HEK293 (cell line): ENCODE results near the gene SH3GL1.

ENCODE experiments used
- CTCF ChIA-PET: fragments of 350-600 bp; formaldehyde crosslinking; extraction: SDS; loops from one replicate; lab custom pipeline; 2021; ENCODE audit warnings: antibody characterized with exemption; lab: Yijun Ruan, JAX
- POLR2A ChIA-PET: fragments of 300-600 bp; formaldehyde crosslinking; extraction: SDS; loops from one replicate; lab custom pipeline; 2020; ENCODE audit warnings: antibody characterized with exemption, inconsistent platforms; lab: Yijun Ruan, JAX
- H3K27ac ChIP-seq: fragments of 200-500 bp; sonication (Bioruptor generic); 2 replicates; pipeline ENCODE4 v1.5.1; 2014; ENCODE audit warnings: low read depth, low read length, control low read depth, inconsistent platforms; ENCODE audit errors: extremely low read depth
- H3K36me3 ChIP-seq, 2 experiments: fragments of 200-500 bp in 1 of 2; sonication (Bioruptor generic) in 1 of 2; 1 replicate in 1 of 2; 2 replicates in 1 of 2; pipeline ENCODE4 v1.5.1; 2014 to 2017; ENCODE audit warnings: inconsistent platforms in 2 of 2, low read length in 2 of 2; ENCODE audit not compliant: control insufficient read depth in 2 of 2, insufficient read depth in 1 of 2
- H3K4me1 ChIP-seq: fragments of 200-500 bp; sonication (Bioruptor generic); 2 replicates; pipeline ENCODE4 v1.5.1; 2014; ENCODE audit warnings: mild to moderate bottlenecking, low read length, inconsistent platforms; ENCODE audit not compliant: control insufficient read depth, insufficient read depth
- H3K4me3 ChIP-seq: 2 replicates; pipeline ENCODE4 v1.5.1; 2011; ENCODE audit warnings: low read depth, mild to moderate bottlenecking, control low read depth, low read length, moderate library complexity
- H3K9me3 ChIP-seq: fragments of 200-500 bp; sonication (Bioruptor generic); 2 replicates; pipeline ENCODE4 v1.5.1; 2014; ENCODE audit warnings: low read depth, low read length, inconsistent platforms; ENCODE audit not compliant: control insufficient read depth, insufficient read depth
- GLIS1 ChIP-seq: fragments of 450-650 bp; formaldehyde crosslinking; IDR thresholded peaks from 2 replicates; pipeline ENCODE4 v1.5.1; 2016; ENCODE audit warnings: missing biosample characterization, missing genetic modification characterization
- GLIS2 ChIP-seq: fragments of 450-650 bp; formaldehyde crosslinking; IDR thresholded peaks from 2 replicates; pipeline ENCODE4 v1.5.1; 2016; ENCODE audit warnings: missing biosample characterization, missing genetic modification characterization
- KLF7 ChIP-seq: fragments of 450-650 bp; formaldehyde crosslinking; IDR thresholded peaks from 2 replicates; pipeline ENCODE4 v1.5.1; 2016; ENCODE audit warnings: missing biosample characterization, missing genetic modification characterization, borderline replicate concordance
- OVOL3 ChIP-seq: fragments of 450-650 bp; formaldehyde crosslinking; IDR thresholded peaks from 2 replicates; pipeline ENCODE4 v1.5.1; 2016; ENCODE audit warnings: missing biosample characterization, missing genetic modification characterization
- SCRT1 ChIP-seq: fragments of 450-650 bp; formaldehyde crosslinking; IDR thresholded peaks from 2 replicates; pipeline ENCODE4 v1.5.1; 2016; ENCODE audit warnings: missing biosample characterization, missing genetic modification characterization, borderline replicate concordance
- TCF7L2 ChIP-seq: IDR thresholded peaks from 2 replicates; pipeline ENCODE4 v1.6.1; 2011; ENCODE audit warnings: low read depth, mild to moderate bottlenecking, inconsistent platforms, low read length, moderate library complexity, borderline replicate concordance
- ZFP37 ChIP-seq: fragments of 450-650 bp; formaldehyde crosslinking; IDR thresholded peaks from 2 replicates; pipeline ENCODE4 v1.5.1; 2016; ENCODE audit warnings: missing biosample characterization, missing genetic modification characterization
- ZNF132 ChIP-seq: fragments of 450-650 bp; formaldehyde crosslinking; IDR thresholded peaks from 2 replicates; pipeline ENCODE4 v1.5.1; 2017; ENCODE audit warnings: missing biosample characterization, missing genetic modification characterization, borderline replicate concordance
- ZNF157 ChIP-seq: fragments of 450-650 bp; formaldehyde crosslinking; IDR thresholded peaks from 2 replicates; pipeline ENCODE4 v1.5.1; 2016; ENCODE audit warnings: missing biosample characterization, missing genetic modification characterization
- ZNF2 ChIP-seq: fragments of 450-650 bp; formaldehyde crosslinking; IDR thresholded peaks from 2 replicates; pipeline ENCODE4 v1.5.1; 2016; ENCODE audit warnings: missing biosample characterization, missing genetic modification characterization
- ZNF202 ChIP-seq: fragments of 450-650 bp; formaldehyde crosslinking; IDR thresholded peaks from 2 replicates; pipeline ENCODE4 v1.5.1; 2016; ENCODE audit warnings: missing biosample characterization, missing genetic modification characterization, borderline replicate concordance
- ZNF324 ChIP-seq: fragments of 450-650 bp; formaldehyde crosslinking; IDR thresholded peaks from 2 replicates; pipeline ENCODE4 v1.5.1; 2016; ENCODE audit warnings: missing biosample characterization, missing genetic modification characterization
- ZNF391 ChIP-seq: fragments of 450-650 bp; formaldehyde crosslinking; IDR thresholded peaks from 2 replicates; pipeline ENCODE4 v1.5.1; 2016; ENCODE audit warnings: low read depth, missing biosample characterization, missing genetic modification characterization, borderline replicate concordance
- ZNF664 ChIP-seq: fragments of 450-650 bp; formaldehyde crosslinking; IDR thresholded peaks from 2 replicates; pipeline ENCODE4 v1.5.1; 2016; ENCODE audit warnings: missing biosample characterization, missing genetic modification characterization
- ZNF76 ChIP-seq: fragments of 450-650 bp; formaldehyde crosslinking; IDR thresholded peaks from 2 replicates; pipeline ENCODE4; 2016; ENCODE audit warnings: low read depth, missing biosample characterization, missing genetic modification characterization, borderline replicate concordance
- ZSCAN23 ChIP-seq: fragments of 450-650 bp; formaldehyde crosslinking; IDR thresholded peaks from 2 replicates; pipeline ENCODE4 v1.5.1; 2016; ENCODE audit warnings: missing biosample characterization, missing genetic modification characterization
- ZSCAN30 ChIP-seq: fragments of 450-650 bp; IDR thresholded peaks from 2 replicates; pipeline ENCODE4 v1.5.1; 2018; ENCODE audit warnings: missing biosample characterization, mild to moderate bottlenecking, missing genetic modification characterization, moderate library complexity
- TF ChIP-seq, protein P1 (sequence below): fragments of 450-650 bp; formaldehyde crosslinking; conservative IDR thresholded peaks from 2 replicates; pipeline ENCODE4 v1.5.1; 2016; ENCODE audit warnings: low read depth, missing biosample characterization, missing genetic modification characterization
- TF ChIP-seq, protein P2 (sequence below): fragments of 450-650 bp; formaldehyde crosslinking; IDR thresholded peaks from 2 replicates; pipeline ENCODE4 v1.5.1; 2016; ENCODE audit warnings: missing biosample characterization, missing genetic modification characterization
- TF ChIP-seq, protein P3 (sequence below): fragments of 450-650 bp; formaldehyde crosslinking; IDR thresholded peaks from 2 replicates; pipeline ENCODE4 v1.5.1; 2016; ENCODE audit warnings: missing biosample characterization, missing genetic modification characterization, borderline replicate concordance

The SH3GL1 gene

DNA sequence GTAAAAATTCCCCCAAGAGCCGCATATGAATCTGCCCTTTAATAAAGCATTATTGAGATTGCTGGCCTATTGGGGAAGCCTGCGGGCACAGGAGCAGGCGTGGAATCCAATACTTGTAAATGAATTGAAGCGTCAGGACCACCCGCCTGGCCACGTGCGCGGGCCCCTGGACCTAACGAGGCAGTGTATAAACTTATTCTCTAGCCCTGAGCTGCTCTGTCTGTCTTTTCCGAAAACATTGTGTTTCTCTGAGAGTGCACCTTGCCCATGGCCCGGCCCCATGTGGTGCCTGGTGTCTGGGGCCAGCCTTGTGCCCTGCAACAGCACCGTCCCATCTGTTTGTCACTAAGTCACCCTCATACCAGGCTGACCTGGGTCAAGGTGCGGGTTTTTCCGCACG, 42.8 kb upstream of the SH3GL1 start:
- Histone ChIP-seq H3K9me3 (no peaks in the 10 kb centered on the region), H3K4me1 (no peaks in the 10 kb centered on the region), H3K4me3 (no peak overlapping the region), H3K27ac (0 out of 2 replicates have a peak overlapping the region, but pooled peaks have one; percentile 5), H3K36me3 (peaks cover 21 to 90% of the 10 kb centered on the region in 2 experiments; a peak in 2 of 3 replicates)
- ChIA-PET CTCF (no interaction called here), POLR2A (no interaction called here)
- TF ChIP-seq, protein P1, sequence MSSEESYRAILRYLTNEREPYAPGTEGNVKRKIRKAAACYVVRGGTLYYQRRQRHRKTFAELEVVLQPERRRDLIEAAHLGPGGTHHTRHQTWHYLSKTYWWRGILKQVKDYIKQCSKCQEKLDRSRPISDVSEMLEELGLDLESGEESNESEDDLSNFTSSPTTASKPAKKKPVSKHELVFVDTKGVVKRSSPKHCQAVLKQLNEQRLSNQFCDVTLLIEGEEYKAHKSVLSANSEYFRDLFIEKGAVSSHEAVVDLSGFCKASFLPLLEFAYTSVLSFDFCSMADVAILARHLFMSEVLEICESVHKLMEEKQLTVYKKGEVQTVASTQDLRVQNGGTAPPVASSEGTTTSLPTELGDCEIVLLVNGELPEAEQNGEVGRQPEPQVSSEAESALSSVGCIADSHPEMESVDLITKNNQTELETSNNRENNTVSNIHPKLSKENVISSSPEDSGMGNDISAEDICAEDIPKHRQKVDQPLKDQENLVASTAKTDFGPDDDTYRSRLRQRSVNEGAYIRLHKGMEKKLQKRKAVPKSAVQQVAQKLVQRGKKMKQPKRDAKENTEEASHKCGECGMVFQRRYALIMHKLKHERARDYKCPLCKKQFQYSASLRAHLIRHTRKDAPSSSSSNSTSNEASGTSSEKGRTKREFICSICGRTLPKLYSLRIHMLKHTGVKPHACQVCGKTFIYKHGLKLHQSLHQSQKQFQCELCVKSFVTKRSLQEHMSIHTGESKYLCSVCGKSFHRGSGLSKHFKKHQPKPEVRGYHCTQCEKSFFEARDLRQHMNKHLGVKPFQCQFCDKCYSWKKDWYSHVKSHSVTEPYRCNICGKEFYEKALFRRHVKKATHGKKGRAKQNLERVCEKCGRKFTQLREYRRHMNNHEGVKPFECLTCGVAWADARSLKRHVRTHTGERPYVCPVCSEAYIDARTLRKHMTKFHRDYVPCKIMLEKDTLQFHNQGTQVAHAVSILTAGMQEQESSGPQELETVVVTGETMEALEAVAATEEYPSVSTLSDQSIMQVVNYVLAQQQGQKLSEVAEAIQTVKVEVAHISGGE (tag by site-specific recombination) = no peak
- TF ChIP-seq ZNF76 (tag by site-specific recombination) (no peak), OVOL3 (no peak), ZNF132 (tag by site-specific recombination) (no peak), ZSCAN23 (no peak), KLF7 (tag by site-specific recombination) (no peak), ZSCAN30 (tag by site-specific recombination) (no peak), ZFP37 (no peak), ZNF324 (tag by site-specific recombination) (no peak), ZNF391 (tag by site-specific recombination) (no peak), TCF7L2 (no peak), SCRT1 (no peak), ZNF664 (tag by site-specific recombination) (no peak), ZNF2 (no peak)
- TF ChIP-seq, protein P2, sequence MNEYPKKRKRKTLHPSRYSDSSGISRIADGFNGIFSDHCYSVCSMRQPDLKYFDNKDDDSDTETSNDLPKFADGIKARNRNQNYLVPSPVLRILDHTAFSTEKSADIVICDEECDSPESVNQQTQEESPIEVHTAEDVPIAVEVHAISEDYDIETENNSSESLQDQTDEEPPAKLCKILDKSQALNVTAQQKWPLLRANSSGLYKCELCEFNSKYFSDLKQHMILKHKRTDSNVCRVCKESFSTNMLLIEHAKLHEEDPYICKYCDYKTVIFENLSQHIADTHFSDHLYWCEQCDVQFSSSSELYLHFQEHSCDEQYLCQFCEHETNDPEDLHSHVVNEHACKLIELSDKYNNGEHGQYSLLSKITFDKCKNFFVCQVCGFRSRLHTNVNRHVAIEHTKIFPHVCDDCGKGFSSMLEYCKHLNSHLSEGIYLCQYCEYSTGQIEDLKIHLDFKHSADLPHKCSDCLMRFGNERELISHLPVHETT (tag by site-specific recombination) = no peak
- TF ChIP-seq, protein P3, sequence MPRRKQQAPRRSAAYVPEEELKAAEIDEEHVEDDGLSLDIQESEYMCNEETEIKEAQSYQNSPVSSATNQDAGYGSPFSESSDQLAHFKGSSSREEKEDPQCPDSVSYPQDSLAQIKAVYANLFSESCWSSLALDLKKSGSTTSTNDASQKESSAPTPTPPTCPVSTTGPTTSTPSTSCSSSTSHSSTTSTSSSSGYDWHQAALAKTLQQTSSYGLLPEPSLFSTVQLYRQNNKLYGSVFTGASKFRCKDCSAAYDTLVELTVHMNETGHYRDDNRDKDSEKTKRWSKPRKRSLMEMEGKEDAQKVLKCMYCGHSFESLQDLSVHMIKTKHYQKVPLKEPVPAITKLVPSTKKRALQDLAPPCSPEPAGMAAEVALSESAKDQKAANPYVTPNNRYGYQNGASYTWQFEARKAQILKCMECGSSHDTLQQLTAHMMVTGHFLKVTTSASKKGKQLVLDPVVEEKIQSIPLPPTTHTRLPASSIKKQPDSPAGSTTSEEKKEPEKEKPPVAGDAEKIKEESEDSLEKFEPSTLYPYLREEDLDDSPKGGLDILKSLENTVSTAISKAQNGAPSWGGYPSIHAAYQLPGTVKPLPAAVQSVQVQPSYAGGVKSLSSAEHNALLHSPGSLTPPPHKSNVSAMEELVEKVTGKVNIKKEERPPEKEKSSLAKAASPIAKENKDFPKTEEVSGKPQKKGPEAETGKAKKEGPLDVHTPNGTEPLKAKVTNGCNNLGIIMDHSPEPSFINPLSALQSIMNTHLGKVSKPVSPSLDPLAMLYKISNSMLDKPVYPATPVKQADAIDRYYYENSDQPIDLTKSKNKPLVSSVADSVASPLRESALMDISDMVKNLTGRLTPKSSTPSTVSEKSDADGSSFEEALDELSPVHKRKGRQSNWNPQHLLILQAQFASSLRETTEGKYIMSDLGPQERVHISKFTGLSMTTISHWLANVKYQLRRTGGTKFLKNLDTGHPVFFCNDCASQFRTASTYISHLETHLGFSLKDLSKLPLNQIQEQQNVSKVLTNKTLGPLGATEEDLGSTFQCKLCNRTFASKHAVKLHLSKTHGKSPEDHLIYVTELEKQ (tag by site-specific recombination) = no peak

DNA sequence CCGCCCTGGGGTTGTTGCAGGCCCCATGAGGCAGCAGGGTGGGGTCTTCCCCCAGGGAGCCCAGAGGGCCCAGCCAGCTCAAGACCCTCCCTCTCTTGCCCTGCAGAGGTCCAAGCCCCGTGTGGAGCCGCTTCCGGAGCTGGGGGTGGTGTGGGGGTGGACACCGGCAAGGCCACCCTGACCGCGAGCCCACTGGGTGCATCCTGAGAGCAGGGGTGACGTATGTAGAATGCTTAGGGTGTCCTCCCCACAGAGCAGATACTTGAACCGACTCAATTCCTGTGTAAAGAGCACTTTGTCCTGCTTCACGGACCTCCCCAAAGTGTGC, 42.4 kb upstream of the SH3GL1 start:
- H3K4me3 ChIP-seq = no peak overlapping the region
- peaks cover 21 to 90% of the 10 kb centered on the region in 2 experiments; a peak in 2 of 3 replicates for H3K36me3 ChIP-seq
- ChIA-PET POLR2A (interaction anchor here (0.6 kb wide), 1 partner anchor 56 kb away, joined by 9 read pairs; no protein-coding TSS in a partner anchor), CTCF (no interaction called here)
- H3K27ac ChIP-seq = no peak overlapping the region
- no peaks in the 10 kb centered on the region for H3K4me1 ChIP-seq
- TF ChIP-seq GLIS1 (tag by site-specific recombination) (peak; percentile 35; the same call in 1 of the 2 replicates), ZNF157 (tag by site-specific recombination) (no peak), GLIS2 (tag by site-specific recombination) (peak; percentile 51; the same call in 1 of the 2 replicates), ZNF202 (tag by site-specific recombination) (no peak)
- no peaks in the 10 kb centered on the region for H3K9me3 ChIP-seq
